D721Med (cell line): ENCODE results near the gene FBXO24.

Source experiments
- DNase-seq: peaks from one replicate; pipeline ENCODE4 v3.0.0; 2011; ENCODE audit warnings: low spot score; ENCODE audit not compliant: insufficient read length
- FAIRE-seq: peaks from 2 replicates; lab custom pipeline; 2011; peaks lifted over from hg19 to GRCh38; lab: Jason Lieb, UNC
- TF ChIP-seq, protein P1 (sequence below): IDR thresholded peaks from 2 replicates; pipeline ENCODE4 v1.5.1; 2012; ENCODE audit warnings: mild to moderate bottlenecking, control low read depth; ENCODE audit not compliant: insufficient read depth; ENCODE audit errors: missing control alignments

Gene FBXO24

DNA sequence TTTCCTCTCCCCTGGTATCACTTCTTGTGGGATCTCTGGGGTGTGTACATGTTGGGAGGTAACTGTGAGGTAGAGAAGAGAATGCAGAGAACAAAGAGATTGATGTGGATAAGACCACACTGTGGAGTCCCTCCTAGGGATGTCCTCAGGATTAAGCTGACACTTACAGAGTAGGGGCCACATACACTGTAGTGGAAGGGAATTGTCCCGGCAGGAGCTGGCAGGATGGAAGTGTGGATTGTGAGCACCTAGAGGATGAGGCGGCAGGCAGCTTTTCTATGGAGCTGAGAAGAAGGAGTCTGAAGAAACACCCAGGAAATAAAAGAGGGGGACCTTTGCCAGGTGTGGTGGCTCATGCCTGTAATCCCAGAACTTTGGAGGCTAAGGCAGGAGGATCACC, 33.6 kb upstream of the FBXO24 start:
- FAIRE-seq (no peak), DNase-seq (no peak)
- TF ChIP-seq, protein P1, sequence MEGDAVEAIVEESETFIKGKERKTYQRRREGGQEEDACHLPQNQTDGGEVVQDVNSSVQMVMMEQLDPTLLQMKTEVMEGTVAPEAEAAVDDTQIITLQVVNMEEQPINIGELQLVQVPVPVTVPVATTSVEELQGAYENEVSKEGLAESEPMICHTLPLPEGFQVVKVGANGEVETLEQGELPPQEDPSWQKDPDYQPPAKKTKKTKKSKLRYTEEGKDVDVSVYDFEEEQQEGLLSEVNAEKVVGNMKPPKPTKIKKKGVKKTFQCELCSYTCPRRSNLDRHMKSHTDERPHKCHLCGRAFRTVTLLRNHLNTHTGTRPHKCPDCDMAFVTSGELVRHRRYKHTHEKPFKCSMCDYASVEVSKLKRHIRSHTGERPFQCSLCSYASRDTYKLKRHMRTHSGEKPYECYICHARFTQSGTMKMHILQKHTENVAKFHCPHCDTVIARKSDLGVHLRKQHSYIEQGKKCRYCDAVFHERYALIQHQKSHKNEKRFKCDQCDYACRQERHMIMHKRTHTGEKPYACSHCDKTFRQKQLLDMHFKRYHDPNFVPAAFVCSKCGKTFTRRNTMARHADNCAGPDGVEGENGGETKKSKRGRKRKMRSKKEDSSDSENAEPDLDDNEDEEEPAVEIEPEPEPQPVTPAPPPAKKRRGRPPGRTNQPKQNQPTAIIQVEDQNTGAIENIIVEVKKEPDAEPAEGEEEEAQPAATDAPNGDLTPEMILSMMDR, result no peak

DNA sequence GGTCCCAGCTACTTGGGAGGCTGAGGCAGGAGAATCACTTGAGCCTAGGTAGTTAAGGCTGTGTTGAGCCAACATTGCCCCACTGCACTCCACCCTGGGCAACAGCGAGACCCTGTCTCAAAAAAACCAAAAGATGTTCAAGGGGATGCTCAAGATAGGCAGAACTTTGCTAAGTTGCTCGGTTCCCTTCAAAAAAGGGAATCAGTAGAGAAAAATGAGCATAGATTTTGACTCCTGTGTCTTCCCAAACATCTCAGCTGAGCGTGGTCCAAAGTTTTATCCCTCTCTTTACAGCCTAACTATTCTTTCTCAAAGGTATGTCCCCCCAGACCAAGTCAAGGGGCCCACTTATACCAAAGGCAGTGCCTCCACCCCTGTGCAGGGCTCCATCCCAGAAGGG, 33.1 kb upstream of the FBXO24 start:
- DNase-seq, result no peak
- no peak for FAIRE-seq
- TF ChIP-seq, protein P1, result no peak

DNA sequence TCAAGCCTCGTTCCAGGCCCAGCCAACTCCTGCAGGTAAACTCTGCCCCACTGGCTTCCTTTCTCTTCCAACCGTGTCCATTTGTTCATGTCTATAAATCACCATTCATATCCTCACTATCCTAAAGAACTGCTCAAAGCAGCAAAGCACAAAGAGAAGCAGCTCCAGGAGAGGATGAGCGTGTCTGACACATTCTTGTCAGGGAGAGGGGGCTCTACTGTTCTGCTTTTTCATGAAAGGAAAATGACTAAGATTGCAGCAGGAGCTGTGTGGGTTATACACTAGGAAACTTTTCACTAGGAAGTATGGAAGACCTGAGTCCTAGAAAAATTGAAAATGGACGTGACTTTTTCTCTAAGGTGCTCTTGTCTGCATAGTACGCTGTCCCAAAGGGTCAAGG, 30.4 kb upstream of the FBXO24 start:
- FAIRE-seq (no peak), DNase-seq (no peak)
- TF ChIP-seq, protein P1, result no peak

DNA sequence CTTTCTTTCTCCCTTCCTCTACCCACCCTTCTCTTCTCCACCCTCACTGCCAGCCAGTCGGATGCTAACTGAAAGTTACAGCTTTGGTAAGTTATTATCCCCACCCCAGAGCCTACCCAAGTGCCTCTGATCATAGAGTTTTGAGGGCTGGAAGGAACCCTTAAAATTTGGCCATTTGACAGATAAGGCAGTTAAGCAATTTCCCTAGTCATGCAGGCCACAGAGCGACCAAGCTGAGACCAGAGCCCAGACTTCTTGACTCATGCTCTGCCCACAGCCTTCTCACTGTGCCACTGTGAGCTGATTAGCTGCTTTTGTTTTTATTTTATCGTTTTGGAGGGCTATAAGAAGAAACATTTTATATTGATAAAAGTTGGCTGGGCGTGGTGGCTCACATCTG, 29.6 kb upstream of the FBXO24 start:
- TF ChIP-seq, protein P1, result no peak
- FAIRE-seq (no peak), DNase-seq (no peak)

DNA sequence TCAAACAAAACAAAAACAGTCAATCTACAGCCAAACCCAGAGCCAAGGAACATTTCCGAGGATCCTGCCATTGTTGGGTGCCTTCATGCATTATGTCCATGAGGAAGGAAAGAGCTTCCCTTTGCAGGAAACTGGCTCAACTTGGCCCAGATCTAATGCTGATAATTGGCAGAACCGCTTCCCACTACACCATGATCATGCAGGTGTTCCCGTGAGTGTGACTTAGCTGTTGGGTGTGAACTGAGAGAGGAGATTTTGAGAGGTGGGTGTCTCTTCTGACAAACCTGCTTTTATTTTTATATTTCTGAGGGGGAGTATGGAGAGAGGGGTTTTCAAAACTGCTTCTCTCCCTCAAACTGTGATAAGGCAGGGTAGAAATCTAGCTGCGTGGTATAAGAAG, 27.0 kb upstream of the FBXO24 start:
- DNase-seq (no peak), FAIRE-seq (no peak)
- TF ChIP-seq, protein P1, result no peak

DNA sequence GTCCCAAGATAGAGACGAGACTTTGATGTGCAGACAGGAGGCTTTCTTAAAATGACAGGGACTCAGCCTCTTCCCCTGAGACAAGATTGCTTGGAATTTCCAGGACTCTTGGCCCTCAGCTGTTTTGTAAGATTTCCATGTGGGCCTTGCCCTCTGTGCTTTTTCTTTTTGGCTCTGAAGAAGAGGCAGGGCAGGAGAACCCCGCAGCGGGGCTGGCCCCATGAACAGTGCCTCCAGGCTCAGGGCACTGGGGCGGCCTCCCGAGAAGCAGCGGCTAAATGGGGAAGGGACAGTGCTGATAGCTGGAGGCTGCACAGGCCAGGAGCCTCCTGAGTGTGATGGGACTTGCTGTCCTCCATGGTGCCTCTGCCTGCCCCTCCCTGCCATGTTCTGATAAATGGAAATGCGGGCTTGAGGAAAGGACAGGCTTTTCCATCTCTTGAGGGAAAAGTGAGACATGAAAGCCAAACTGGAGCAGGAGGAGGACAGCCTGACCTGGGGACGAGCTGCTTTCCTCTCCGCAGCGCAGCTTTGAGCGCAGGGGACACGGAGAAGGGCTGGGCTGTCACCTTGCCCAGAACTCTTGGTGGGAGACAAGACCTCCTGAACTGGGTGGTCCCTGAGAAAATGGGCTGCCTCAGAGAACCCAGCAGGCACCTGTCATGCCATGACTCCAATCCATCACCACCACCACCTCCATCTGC, 24.5 kb upstream of the FBXO24 start:
- TF ChIP-seq, protein P1, result no peak
- DNase-seq (no peak), FAIRE-seq (no peak)
